GM12865 (cell line): ENCODE results near the gene FBXL2.
"Not testable (repeated sequence)": the region's sequence is repeated elsewhere in the genome, so short reads cannot be mapped to it uniquely, and the experiment has no call there.

ENCODE experiments used
- DNase-seq: peaks from one replicate; pipeline ENCODE4 v3.0.0; 2010; ENCODE audit warnings: low read depth
- H3K4me3 ChIP-seq: 2 replicates; pipeline ENCODE4 v1.5.1; 2011; ENCODE audit warnings: mild to moderate bottlenecking, low read depth, low read length, control low read depth
- CTCF ChIP-seq: IDR thresholded peaks from 2 replicates; pipeline ENCODE4 v1.5.1; 2011; ENCODE audit warnings: low read length, control low read depth, low read depth, inconsistent platforms; ENCODE audit not compliant: insufficient read depth; ENCODE audit errors: missing control alignments

Gene FBXL2

GRCh38 chr3:33424606-33425452, 147.6 kb downstream of the FBXL2 start:
- H3K4me3 ChIP-seq: no peak overlapping the region
- DNase-seq: no peak
- TF ChIP-seq CTCF: no peak

- no peak for TF ChIP-seq CTCF
- DNase-seq: no peak
- no peak overlapping the region for H3K4me3 ChIP-seq
These were observed 148.2 kb downstream of the FBXL2 start for GRCh38 chr3:33425453-33425852.

- DNase-seq: no peak
- TF ChIP-seq CTCF: no peak
- H3K4me3 ChIP-seq: no peak overlapping the region
These were observed 148.8 kb downstream of the FBXL2 start for GRCh38 chr3:33426068-33426467.

GRCh38 chr3:33426630-33427317, 149.5 kb downstream of the FBXL2 start:
- TF ChIP-seq CTCF: no peak
- DNase-seq: no peak
- no peak overlapping the region for H3K4me3 ChIP-seq

GRCh38 chr3:33428734-33429133, 151.5 kb downstream of the FBXL2 start:
- no peak overlapping the region for H3K4me3 ChIP-seq
- TF ChIP-seq CTCF: no peak
- DNase-seq: no peak

- not testable (repeated sequence) for DNase-seq, H3K4me3 ChIP-seq
These were observed 152.1 kb downstream of the FBXL2 start for GRCh38 chr3:33429306-33429705.

GRCh38 chr3:33430061-33430460, 152.8 kb downstream of the FBXL2 start:
- no peak overlapping the region for H3K4me3 ChIP-seq
- no peak for DNase-seq
- no peak for TF ChIP-seq CTCF
